ENCODE results near the gene EPB41L3. TPM values are rescaled to one million over a fixed set of nuclear protein-coding genes. Genes with fewer than 3 reads are reported as not detected.

The EPB41L3 gene
- total RNA-seq, 1 donor from 2014 or later, result 2.8 TPM

Other genes starting within 250 kb of the EPB41L3 start
- gene ZBTB14, start 248.3 kb downstream of the EPB41L3 start, total RNA-seq, result 24.4 and 24.8 TPM in 2 replicates